Measurements from ENCODE around the gene NAMPT. TPM values are rescaled to one million over a fixed set of nuclear protein-coding genes. Genes with fewer than 3 reads are reported as not detected.

Gene NAMPT
- total and polyA plus RNA-seq, 9 of the 15 experiments (the other 6 are each of a cell fraction or from before 2014, with no cell fraction given): 41.1 to 160 (median 106) TPM

- TF ChIP-seq SRSF7 (optimal IDR thresholded peaks at IDR 0.05; ENCODE audit: low read depth, low read length) (no peak), ZNF407 (IDR thresholded peaks at IDR 0.05; ENCODE audit: low read depth) (no peak), JUNB (CRISPR knock-in tag; conservative IDR thresholded peaks at IDR 0.05) (no peak), POLR2G (IDR thresholded peaks at IDR 0.05; ENCODE audit: low read depth, low read length) (no peak), SMARCE1 (IDR thresholded peaks at IDR 0.05) (no peak), ARHGAP35 (IDR thresholded peaks at IDR 0.05; ENCODE audit: partially characterized antibody) (no peak), KLF6 (CRISPR knock-in tag; IDR thresholded peaks at IDR 0.05; ENCODE audit: borderline replicate concordance) (no peak), MEF2D (tag; conservative IDR thresholded peaks at IDR 0.05; ENCODE audit: low read depth) (no peak), CLOCK (CRISPR knock-in tag; IDR thresholded peaks at IDR 0.05; ENCODE audit: borderline replicate concordance) (no peak), JUND (IDR thresholded peaks at IDR 0.05; ENCODE audit: borderline replicate concordance, low read depth, low read length) (no peak), JUND (tag; IDR thresholded peaks at IDR 0.05; ENCODE audit: borderline replicate concordance, low read depth, low read length) (no peak), KDM4B (IDR thresholded peaks at IDR 0.05; ENCODE audit: borderline replicate concordance in 2 of 2, low read depth in 1 of 2) (no peak), TAF7 (tag; IDR thresholded peaks at IDR 0.05) (no peak)
Measured at GRCh38 chr7:106258789-106259188, 26.0 kb downstream of the NAMPT start (continued).

All from K562 (cell line).